Smooth muscle cell (in vitro differentiated cells): ENCODE results near the gene ITSN1. TPM values are rescaled to one million over a fixed set of nuclear protein-coding genes. Genes with fewer than 3 reads are reported as not detected.
A peak's percentile ranks its signal among the peaks of the same experiment; 100 is the strongest.

Source experiments
- DNase-seq: peaks from one replicate; lab custom pipeline; 2025; ENCODE audit not compliant: unreplicated experiment; lab: John Stamatoyannopoulos, UW
- H2AFZ ChIP-seq: fragments of 200-600 bp; sonication (generic); 2 replicates; pipeline ENCODE4 v1.6.0; 2016; ENCODE audit warnings: antibody characterized with exemption, low read depth, mild to moderate bottlenecking
- H3F3A ChIP-seq: fragments of 200-600 bp; sonication (generic); 2 replicates; pipeline ENCODE4 v1.6.0; 2017; ENCODE audit warnings: antibody characterized with exemption, low read depth
- H3K27ac ChIP-seq: fragments of 200-600 bp; sonication (generic); 2 replicates; pipeline ENCODE4 v1.5.1; 2016; ENCODE audit warnings: low read depth, mild to moderate bottlenecking
- H3K27me3 ChIP-seq: fragments of 200-600 bp; sonication (generic); 2 replicates; pipeline ENCODE4 v1.6.1; 2016; ENCODE audit warnings: low read depth, mild to moderate bottlenecking
- H3K36me3 ChIP-seq: fragments of 200-600 bp; sonication (generic); 2 replicates; pipeline ENCODE4 v1.5.1; 2016; ENCODE audit warnings: low read depth
- H3K4me1 ChIP-seq: fragments of 200-600 bp; sonication (generic); 2 replicates; pipeline ENCODE4 v1.5.1; 2016; ENCODE audit warnings: low read depth
- H3K4me2 ChIP-seq: fragments of 200-600 bp; sonication (generic); 2 replicates; pipeline ENCODE4 v1.6.0; 2016; ENCODE audit warnings: mild to moderate bottlenecking
- H3K4me3 ChIP-seq: fragments of 200-600 bp; sonication (generic); 2 replicates; pipeline ENCODE4 v1.5.1; 2016; ENCODE audit warnings: mild to moderate bottlenecking
- H3K79me2 ChIP-seq: fragments of 200-600 bp; sonication (generic); 2 replicates; pipeline ENCODE4 v1.6.0; 2016; ENCODE audit warnings: low read depth, mild to moderate bottlenecking
- H3K9ac ChIP-seq: fragments of 200-600 bp; sonication (generic); 2 replicates; pipeline ENCODE4 v1.6.0; 2016; ENCODE audit warnings: low read depth
- H3K9me3 ChIP-seq: fragments of 200-600 bp; sonication (generic); replicated peaks from 2 replicates; pipeline ENCODE4 v1.5.1; 2016; ENCODE audit warnings: low read depth
- H4K20me1 ChIP-seq: fragments of 200-600 bp; sonication (generic); 2 replicates; pipeline ENCODE4 v1.6.0; 2016; ENCODE audit warnings: low read depth
- CTCF ChIP-seq: fragments of 200-600 bp; sonication (generic); IDR thresholded peaks from 2 replicates; pipeline ENCODE4 v1.5.1; 2017; ENCODE audit warnings: borderline replicate concordance, mild to moderate bottlenecking, antibody characterized with exemption; ENCODE audit not compliant: insufficient read depth, poor library complexity, severe bottlenecking
- WGBS: methylation state at CpG from one replicate; pipeline ENCODE4 v1.1.7; 2016; ENCODE audit warnings: low lambda C conversion rate; 5-methylcytosine and 5-hydroxymethylcytosine counted together
- polyA plus RNA-seq: library from polyadenylated mRNA; unstranded; fragments of >200 nt; fragmentation: Nextera tagmentation; extraction: Ambion mirVana; gene quantifications from 2 replicates; pipeline ENCODE4 v1.2.1, GENCODE V29; 2016
- total RNA-seq: library from RNA; depleted of rRNA; stranded (reverse); fragments of >200 nt; gene quantifications from 2 replicates; pipeline ENCODE4 v1.2.3, GENCODE V29; 2014

ITSN1 gene
- total and polyA plus RNA-seq, 2 experiments from 2014 or later, result 36.4 to 76.5 TPM

GRCh38 chr21:33915368-33916199, 273.3 kb downstream of the ITSN1 start, which contains the start of gene ATP5PO:
Gene ATP5PO, minus strand, starts transcription at chr21:33915804. Its CDS starts 41 bp downstream, at chr21:33915763.
- peaks cover 33% of the 10 kb centered on the region for H3K79me2 ChIP-seq
- H3F3A ChIP-seq, result no peaks in the 10 kb centered on the region
- H3K27me3 ChIP-seq, result no peaks in the 10 kb centered on the region
- no peak within 1 kb of the TSS for H3K27ac ChIP-seq
- TF ChIP-seq CTCF, result no peak
- H3K36me3 ChIP-seq, result peaks cover 15% of the 10 kb centered on the region
- peak within 1 kb of the TSS; percentile 88 for H3K4me2 ChIP-seq
- peak within 1 kb of the TSS; percentile 88 for H3K4me3 ChIP-seq
- peak; percentile 91 for DNase-seq
- H4K20me1 ChIP-seq, result peaks cover 4% of the 10 kb centered on the region
- peak within 1 kb of the TSS; percentile 94 for H2AFZ ChIP-seq
- no peaks in the 10 kb centered on the region for H3K9me3 ChIP-seq
- peak within 1 kb of the TSS; percentile 82 for H3K9ac ChIP-seq
- peaks cover 12% of the 10 kb centered on the region for H3K4me1 ChIP-seq
- WGBS, result 2% methylated on average over 45 of the region's 45 CpGs

GRCh38 chr21:33916200-33916567, 273.9 kb downstream of the ITSN1 start:
- no peaks in the 10 kb centered on the region for H4K20me1 ChIP-seq
- H3K9me3 ChIP-seq, result no peaks in the 10 kb centered on the region
- peaks cover 12% of the 10 kb centered on the region for H3K4me1 ChIP-seq
- peaks cover 9% of the 10 kb centered on the region for H3K36me3 ChIP-seq
- no peak for DNase-seq
- H3K4me2 ChIP-seq, result peak overlapping the region; percentile 88
- H3K79me2 ChIP-seq, result peaks cover 33% of the 10 kb centered on the region
- no peaks in the 10 kb centered on the region for H3K27me3 ChIP-seq
- no peak overlapping the region for H3K27ac ChIP-seq
- H2AFZ ChIP-seq, result peak overlapping the region; percentile 94
- H3K4me3 ChIP-seq, result peak overlapping the region; percentile 88
- WGBS, result 61% methylated on average over 5 of the region's 5 CpGs
- H3F3A ChIP-seq, result no peaks in the 10 kb centered on the region
- no peak overlapping the region for H3K9ac ChIP-seq
- TF ChIP-seq CTCF, result no peak

DNA sequence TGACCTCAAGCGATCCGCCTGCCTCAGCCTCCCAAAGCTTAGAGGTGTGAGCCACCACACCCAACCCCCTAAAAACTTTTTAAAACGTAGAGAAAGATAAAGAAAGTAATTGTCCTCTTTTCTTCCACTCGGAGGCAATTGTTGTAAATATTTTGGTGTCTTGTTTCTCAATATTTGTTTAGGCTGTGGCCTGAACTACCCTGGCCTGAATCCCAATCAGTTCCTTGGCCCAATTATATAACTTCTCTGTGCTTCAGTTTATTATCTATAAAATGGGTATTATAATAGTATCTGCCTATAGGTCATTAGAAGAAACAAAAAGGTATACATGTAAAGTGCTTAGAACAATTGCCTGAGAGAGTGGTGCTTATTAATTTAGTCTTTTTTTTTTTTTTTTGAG, 275.1 kb downstream of the ITSN1 start:
- Histone ChIP-seq H3F3A (no peaks in the 10 kb centered on the region), H3K79me2 (peaks cover 29% of the 10 kb centered on the region), H3K36me3 (peaks cover 7% of the 10 kb centered on the region), H3K4me2 (no peak overlapping the region), H3K9me3 (no peaks in the 10 kb centered on the region), H3K4me1 (peaks cover 12% of the 10 kb centered on the region), H4K20me1 (no peaks in the 10 kb centered on the region), H3K27ac (no peak overlapping the region), H3K4me3 (no peak overlapping the region), H3K27me3 (peaks cover 2% of the 10 kb centered on the region), H2AFZ (no peak overlapping the region), H3K9ac (no peak overlapping the region)
- DNase-seq, result no peak
- TF ChIP-seq CTCF, result no peak
- 94% methylated on average over 4 of the region's 4 CpGs for WGBS
